ENCODE data around the gene TNPO2. TPM values are rescaled to one million over a fixed set of nuclear protein-coding genes. Genes with fewer than 3 reads are reported as not detected.
A peak's percentile ranks its signal among the peaks of the same experiment; 100 is the strongest.
"Not testable (repeated sequence)": the region's sequence is repeated elsewhere in the genome, so short reads cannot be mapped to it uniquely, and the experiment has no call there.

TNPO2 gene
- total RNA-seq, 2 donors from 2014 or later = 39.5 to 74.0 TPM

GRCh38 chr19:12689012-12689411 is 34.7 kb downstream of the TNPO2 start:
- ATAC-seq (no peak), DNase-seq (no peak)
- intact Hi-C loops (cut with DNase I, micrococcal nuclease) = no loop called here

- ATAC-seq (no peak), DNase-seq (no peak)
- intact Hi-C loops (cut with DNase I, micrococcal nuclease) = no loop called here
Observed at GRCh38 chr19:12687496-12688196, 36.1 kb downstream of the TNPO2 start, which contains the start of gene GNG14. Gene GNG14, plus strand, starts transcription at chr19:12687998. Its CDS starts 51 bp downstream, at chr19:12688049.

- intact Hi-C loops (cut with DNase I, micrococcal nuclease) = no loop called here
- no peak for ATAC-seq
Observed at GRCh38 chr19:12685831-12686230, 37.9 kb downstream of the TNPO2 start.

GRCh38 chr19:12681074-12681987 is 42.4 kb downstream of the TNPO2 start, which contains the start of gene DHPS:
Gene DHPS, minus strand, starts transcription at chr19:12681880. Its CDS starts 114 bp downstream, at chr19:12681766.
- intact Hi-C loops (cut with DNase I, micrococcal nuclease) = no loop called here
- peak; percentile 93 to 95 for DNase-seq
- ATAC-seq = peak; percentile 88

More at GRCh38 chr19:12685831-12686230, 37.9 kb downstream of the TNPO2 start:
- DNase-seq = no peak

- DNase-seq (no peak), ATAC-seq (no peak)
- intact Hi-C loops (cut with DNase I, micrococcal nuclease) = no loop called here
Observed at GRCh38 chr19:12680034-12680433, 43.7 kb downstream of the TNPO2 start.

GRCh38 chr19:12678039-12678438 is 45.7 kb downstream of the TNPO2 start:
- ATAC-seq, DNase-seq: not testable (repeated sequence)
- intact Hi-C loops (cut with DNase I, micrococcal nuclease) = loop anchor here in 1 of 2 donors (10.0 kb wide), 1 partner anchor 113 kb away; no protein-coding TSS in a partner anchor

- DNase-seq = no peak
- intact Hi-C loops (cut with DNase I, micrococcal nuclease) = loop anchor here in 1 of 2 donors (10.0 kb wide), 1 partner anchor 112 kb away; no protein-coding TSS in a partner anchor
- no peak for ATAC-seq
Observed at GRCh38 chr19:12676928-12677327, 46.8 kb downstream of the TNPO2 start.

- ATAC-seq (peak; percentile 58), DNase-seq (peak; percentile 78 to 88)
- intact Hi-C loops (cut with DNase I, micrococcal nuclease) = loop anchor here in 1 of 2 donors (10.0 kb wide), 1 partner anchor 112 kb away; no protein-coding TSS in a partner anchor
Observed at GRCh38 chr19:12676384-12676792, 47.3 kb downstream of the TNPO2 start.

GRCh38 chr19:12675940-12676339 is 47.8 kb downstream of the TNPO2 start:
- no peak for DNase-seq
- intact Hi-C loops (cut with DNase I, micrococcal nuclease) = loop anchor here in 1 of 2 donors (10.0 kb wide), 1 partner anchor 111 kb away; no protein-coding TSS in a partner anchor
- no peak for ATAC-seq

GRCh38 chr19:12675399-12675798 is 48.3 kb downstream of the TNPO2 start:
- ATAC-seq (no peak), DNase-seq (no peak)
- intact Hi-C loops (cut with DNase I, micrococcal nuclease) = loop anchor here in 1 of 2 donors (10.0 kb wide), 1 partner anchor 111 kb away; no protein-coding TSS in a partner anchor

- intact Hi-C loops (cut with DNase I, micrococcal nuclease) = loop anchor here in 1 of 2 donors (10.0 kb wide), 1 partner anchor 108 kb away; no protein-coding TSS in a partner anchor
- ATAC-seq (no peak), DNase-seq (no peak)
Observed at GRCh38 chr19:12672744-12673143, 51.0 kb downstream of the TNPO2 start.

- no peak for DNase-seq
- intact Hi-C loops (cut with DNase I, micrococcal nuclease) = loop anchor here in 1 of 2 donors (10.0 kb wide), 1 partner anchor 106 kb away; no protein-coding TSS in a partner anchor
- no peak for ATAC-seq
Observed at GRCh38 chr19:12670159-12670928, 53.4 kb downstream of the TNPO2 start.

- peak; percentile 77 to 83 for DNase-seq
- ATAC-seq = peak; percentile 72
- intact Hi-C loops (cut with DNase I, micrococcal nuclease) = loop anchor here in 1 of 2 donors (10.0 kb wide), 1 partner anchor 105 kb away; no protein-coding TSS in a partner anchor
Observed at GRCh38 chr19:12669270-12670158, 54.2 kb downstream of the TNPO2 start.

- DNase-seq = peak; percentile 69
- intact Hi-C loops (cut with DNase I, micrococcal nuclease) = no loop called here
- peak; percentile 17 for ATAC-seq
Observed at GRCh38 chr19:12668932-12669269, 54.8 kb downstream of the TNPO2 start.

- ATAC-seq (no peak), DNase-seq (no peak)
- intact Hi-C loops (cut with DNase I, micrococcal nuclease) = no loop called here
Observed at GRCh38 chr19:12668346-12668745, 55.4 kb downstream of the TNPO2 start.

GRCh38 chr19:12667731-12668302 is 55.9 kb downstream of the TNPO2 start:
- intact Hi-C loops (cut with DNase I, micrococcal nuclease) = no loop called here
- DNase-seq = no peak
- ATAC-seq = no peak

Measured in left colon (tissue), 2 donors.